Left ventricle myocardium superior (tissue), 1 donor: Measurements from ENCODE around the gene EPHB6. TPM values are rescaled to one million over a fixed set of nuclear protein-coding genes. Genes with fewer than 3 reads are reported as not detected.

Experiments used
- ATAC-seq: fragments of 200-7000 bp; cut with Tn5 transposase; one replicate; pipeline ENCODE4 v1.9.1; 2020; ENCODE audit warnings: mild to moderate bottlenecking, moderate library complexity
- DNase-seq: peaks from one replicate; pipeline ENCODE4 v3.0.0-alpha.2; 2020
- intact Hi-C: fragments of 100-400 bp; cut with micrococcal nuclease; formaldehyde crosslinking; loops from one replicate; pipeline ENCODE4 v1.11.0; 2022
- total RNA-seq: library from RNA; stranded (reverse); fragmentation: NEBNext Ultra II Directional; extraction: Animal tissue kit (Norgen Biotek cat#: 25700); gene quantifications from one replicate; pipeline ENCODE4 v1.2.1, GENCODE V29; 2021
- donor health status: DM: no; HTN: yes; CAD: no; lungs with severe emphysema.

EPHB6 gene
- total RNA-seq, 1 donor from 2014 or later = 3.9 TPM

DNA sequence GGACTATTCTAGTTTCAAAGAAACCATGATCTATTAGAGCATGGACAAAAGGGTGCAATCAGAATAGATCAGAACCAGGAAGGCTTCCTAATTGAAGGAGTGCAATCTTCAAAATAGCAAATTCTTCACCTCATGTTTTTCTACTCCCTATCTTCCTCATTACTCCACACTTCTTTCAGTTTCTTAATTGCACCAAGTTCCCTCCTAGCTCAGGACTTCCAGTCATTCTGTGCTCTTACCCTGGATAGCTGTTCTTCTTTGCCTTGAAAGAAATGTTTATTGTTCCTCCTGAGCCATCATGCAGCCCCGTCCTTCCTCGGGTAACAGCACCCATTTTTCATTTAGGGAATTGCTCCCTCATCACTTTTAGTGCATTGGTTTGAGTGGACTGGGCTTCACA is 55.6 kb downstream of the EPHB6 start:
- intact Hi-C loops = no loop called here
- ATAC-seq = no peak
- DNase-seq = no peak

DNA sequence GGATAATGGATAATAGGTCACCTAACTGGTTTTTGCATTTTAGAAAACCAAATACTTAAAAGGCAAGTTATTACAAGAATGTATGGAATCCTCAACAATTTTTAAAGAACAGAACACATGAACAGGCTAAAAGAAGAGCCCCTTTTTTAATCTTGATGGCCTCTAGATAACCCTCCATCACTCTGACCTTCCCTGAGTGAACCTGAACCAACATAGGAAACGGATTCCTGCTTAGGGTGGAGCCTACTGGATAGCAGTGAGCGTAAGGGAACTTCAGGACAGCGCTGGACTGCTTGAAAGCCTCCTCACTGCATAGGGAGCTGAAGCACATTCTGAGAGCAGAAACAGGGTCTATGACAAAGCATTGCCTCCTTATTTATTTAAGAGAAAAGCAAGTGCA is 58.2 kb downstream of the EPHB6 start:
- ATAC-seq = no peak
- intact Hi-C loops = no loop called here

DNA sequence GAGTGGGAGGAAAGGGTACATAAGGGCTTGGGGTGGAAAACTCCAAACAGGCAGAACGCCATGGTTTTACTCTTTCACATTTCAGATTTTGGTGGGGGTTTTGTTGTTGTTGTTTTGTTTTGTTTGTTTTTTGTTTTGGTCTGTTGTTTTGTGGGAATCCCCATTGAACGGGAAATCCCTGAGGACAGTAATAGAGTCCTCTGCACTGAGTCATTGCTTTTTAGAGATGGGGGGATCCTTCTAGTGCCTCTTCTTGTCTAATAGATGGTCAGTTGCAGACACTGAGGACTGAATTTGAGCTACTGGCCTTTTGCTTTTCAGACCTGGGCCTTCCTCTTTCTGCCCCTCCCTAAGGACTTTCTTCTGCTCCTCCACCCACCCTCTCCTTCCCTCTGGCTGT is 58.7 kb downstream of the EPHB6 start:
- ATAC-seq = no peak
- intact Hi-C loops = no loop called here
- no peak for DNase-seq

More for the DNA sequence above, 58.2 kb downstream of the EPHB6 start:
- DNase-seq = no peak

DNA sequence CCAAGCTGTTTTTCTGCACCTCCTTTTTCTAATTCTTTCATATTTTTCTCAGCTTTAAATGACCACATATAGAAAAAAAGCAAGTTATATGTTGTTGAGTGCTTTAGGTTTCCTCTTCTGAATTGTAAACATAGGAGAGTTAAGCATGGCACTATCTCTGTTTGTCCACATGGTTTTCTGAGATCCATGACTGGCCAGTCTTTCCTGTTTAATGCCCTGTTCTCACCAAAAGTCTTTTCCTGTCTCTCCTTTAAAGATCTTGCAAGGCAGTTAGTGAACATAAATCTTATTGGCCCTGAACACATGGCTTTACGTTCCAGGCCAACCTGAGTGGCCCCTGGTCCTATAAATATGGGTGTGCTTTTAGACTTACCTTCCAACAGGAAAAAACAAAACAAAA is 59.2 kb downstream of the EPHB6 start:
- no peak for DNase-seq
- no peak for ATAC-seq
- intact Hi-C loops = no loop called here

DNA sequence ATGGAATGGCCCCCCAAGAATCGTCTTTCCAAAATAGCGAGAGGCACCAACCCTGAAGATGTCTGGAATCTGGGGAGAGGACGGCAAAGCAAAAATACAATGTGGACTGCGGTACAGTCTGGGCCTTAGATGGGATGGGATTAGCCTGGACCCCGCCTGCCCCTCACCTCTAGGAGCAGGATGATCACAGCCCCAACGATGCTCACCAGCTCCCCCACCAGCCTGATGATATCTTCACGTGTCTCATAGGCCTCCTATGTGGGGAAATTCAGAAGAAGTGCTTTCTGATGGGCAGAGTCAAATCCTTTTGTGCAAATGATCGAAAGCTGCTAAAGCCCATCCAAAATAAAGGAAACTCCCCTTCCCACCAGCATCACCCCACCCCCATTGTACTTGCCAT is 60.4 kb downstream of the EPHB6 start:
- DNase-seq (no peak), ATAC-seq (no peak)
- intact Hi-C loops = no loop called here

DNA sequence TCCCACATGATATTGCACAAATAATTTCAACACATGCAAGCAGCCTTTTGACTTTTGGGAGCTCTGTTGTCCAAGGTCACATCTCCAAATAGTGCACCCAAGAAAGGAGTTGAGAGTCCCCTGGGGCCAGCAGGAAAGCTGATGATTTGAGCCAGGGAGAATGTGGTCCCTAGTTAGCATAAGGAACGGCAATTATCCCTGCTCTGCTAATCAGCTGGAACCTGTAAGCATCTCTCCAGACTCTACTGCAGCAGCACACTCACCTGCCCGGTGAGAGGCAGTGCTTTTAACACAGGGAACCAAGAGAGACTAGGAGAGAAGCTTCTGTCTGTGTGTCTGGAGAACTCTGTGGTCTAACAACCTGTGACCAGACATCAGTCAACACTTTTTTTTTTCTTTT is 61.6 kb downstream of the EPHB6 start:
- intact Hi-C loops = no loop called here
- ATAC-seq (no peak), DNase-seq (no peak)

DNA sequence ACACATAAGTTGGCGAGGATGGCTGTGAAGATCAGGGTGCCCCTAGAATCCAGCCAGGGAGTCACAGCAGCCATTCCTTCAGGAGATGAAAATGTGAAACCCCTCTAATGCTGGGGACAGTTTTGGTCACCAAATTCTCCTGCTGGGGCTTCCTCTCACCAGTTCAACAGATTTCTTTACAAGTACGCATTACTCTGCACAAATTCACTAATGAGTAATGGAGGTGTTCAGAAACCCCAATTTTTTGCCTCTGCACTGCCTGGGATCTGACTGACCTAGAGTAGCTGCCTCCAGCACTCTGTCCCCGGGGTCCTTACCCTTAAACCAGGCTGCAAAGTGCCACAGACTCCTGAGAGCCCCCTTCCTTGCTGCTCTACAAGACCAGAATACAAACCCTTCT is 62.6 kb downstream of the EPHB6 start:
- ATAC-seq (no peak), DNase-seq (no peak)
- intact Hi-C loops = no loop called here

DNA sequence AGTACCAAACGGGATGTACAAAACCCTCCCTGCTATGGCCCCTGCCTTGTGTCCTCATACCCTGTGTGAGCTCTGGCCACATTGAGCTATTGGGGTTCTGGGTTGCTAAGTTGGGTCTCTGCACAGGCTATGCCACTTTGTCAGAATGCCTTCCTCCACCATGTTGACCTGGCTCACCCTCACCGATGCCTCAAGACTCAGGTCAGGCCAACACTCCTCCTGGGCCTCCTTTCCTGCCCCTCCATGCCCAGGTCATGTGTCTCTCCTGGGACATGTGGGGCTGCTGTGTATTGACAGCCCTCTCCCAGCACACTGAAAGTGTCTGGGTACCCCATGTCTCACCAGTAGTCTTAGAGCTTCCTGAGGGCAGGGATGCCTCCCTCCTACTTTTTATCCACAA is 64.0 kb downstream of the EPHB6 start:
- no peak for DNase-seq
- ATAC-seq = no peak
- intact Hi-C loops = no loop called here

DNA sequence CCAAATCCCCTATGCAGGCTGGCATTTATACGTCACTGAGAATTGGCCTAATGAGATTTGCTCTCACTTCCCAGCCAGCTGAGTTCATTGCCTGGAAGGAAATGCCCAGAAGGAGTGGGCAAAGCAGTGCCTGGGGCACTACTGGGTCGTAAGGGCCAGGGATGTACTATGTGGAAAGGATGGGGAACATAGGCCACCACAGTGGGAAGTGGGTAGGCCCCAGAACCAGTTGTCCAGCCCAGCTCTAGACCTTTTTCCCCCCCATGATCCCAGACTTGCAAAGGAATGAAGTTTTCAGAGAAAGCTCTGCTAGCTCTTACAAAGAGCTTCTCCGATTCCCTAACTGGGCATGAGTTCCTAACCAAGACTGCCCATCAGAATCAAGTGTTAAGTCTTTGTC is 64.8 kb downstream of the EPHB6 start:
- intact Hi-C loops = no loop called here
- no peak for ATAC-seq
- no peak for DNase-seq

Other genes starting within 250 kb of the EPHB6 start
- gene PRSS1, start 105.6 kb upstream of the EPHB6 start, total RNA-seq = not detected
- not detected for gene PRSS2, start 84.1 kb upstream of the EPHB6 start, total RNA-seq
- 0.05 TPM for gene TRPV6, start 30.7 kb downstream of the EPHB6 start, total RNA-seq
- not detected for gene TRPV5, start 78.7 kb downstream of the EPHB6 start, total RNA-seq
- gene LLCFC1, start 84.4 kb downstream of the EPHB6 start, total RNA-seq = not detected
- gene KEL, start 107.3 kb downstream of the EPHB6 start, total RNA-seq = 0.27 TPM
- not detected for gene OR9A2, start 172.1 kb downstream of the EPHB6 start, total RNA-seq
- gene OR6V1, start 197.3 kb downstream of the EPHB6 start, total RNA-seq = not detected